Activated CD4-positive, alpha-beta T cell treated with anti-CD3 and anti-CD28 coated beads for 24 hours (primary cell): ENCODE measurements around the gene CARS1.

Experiments
- DNase-seq, 2 donors: peaks; one replicate each; pipeline ENCODE4 v3.0.0-alpha.2; 2020; ENCODE audit warnings: low read depth in 2 of 2

CARS1 gene

GRCh38 chr11:3037945-3038271 is 19.3 kb downstream of the CARS1 start:
- no peak for DNase-seq

GRCh38 chr11:3037040-3037944 is 19.9 kb downstream of the CARS1 start:
- peak in 1 of 2 donors; percentile 39 for DNase-seq

GRCh38 chr11:3036419-3036818 is 20.8 kb downstream of the CARS1 start:
- DNase-seq = no peak

DNA sequence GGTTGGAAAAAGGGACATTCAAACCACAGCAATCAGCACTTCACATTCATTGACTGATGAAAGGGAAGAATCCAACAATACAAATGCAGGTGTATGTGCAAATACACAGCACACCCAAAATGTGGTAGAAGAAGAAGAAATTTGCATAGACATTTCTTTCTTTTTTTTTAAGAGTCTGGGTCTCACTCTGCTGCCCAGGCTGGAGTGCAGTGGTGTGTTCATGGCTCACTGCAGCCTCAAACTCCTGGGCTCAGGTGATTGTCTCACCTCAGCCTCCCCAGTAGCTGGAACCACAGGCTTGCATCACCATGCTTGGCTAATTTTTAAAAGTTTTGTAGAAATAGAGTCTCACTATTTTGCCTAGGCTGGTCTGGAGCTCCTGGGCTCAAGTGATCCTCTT is 21.9 kb downstream of the CARS1 start:
- DNase-seq = no peak

DNA sequence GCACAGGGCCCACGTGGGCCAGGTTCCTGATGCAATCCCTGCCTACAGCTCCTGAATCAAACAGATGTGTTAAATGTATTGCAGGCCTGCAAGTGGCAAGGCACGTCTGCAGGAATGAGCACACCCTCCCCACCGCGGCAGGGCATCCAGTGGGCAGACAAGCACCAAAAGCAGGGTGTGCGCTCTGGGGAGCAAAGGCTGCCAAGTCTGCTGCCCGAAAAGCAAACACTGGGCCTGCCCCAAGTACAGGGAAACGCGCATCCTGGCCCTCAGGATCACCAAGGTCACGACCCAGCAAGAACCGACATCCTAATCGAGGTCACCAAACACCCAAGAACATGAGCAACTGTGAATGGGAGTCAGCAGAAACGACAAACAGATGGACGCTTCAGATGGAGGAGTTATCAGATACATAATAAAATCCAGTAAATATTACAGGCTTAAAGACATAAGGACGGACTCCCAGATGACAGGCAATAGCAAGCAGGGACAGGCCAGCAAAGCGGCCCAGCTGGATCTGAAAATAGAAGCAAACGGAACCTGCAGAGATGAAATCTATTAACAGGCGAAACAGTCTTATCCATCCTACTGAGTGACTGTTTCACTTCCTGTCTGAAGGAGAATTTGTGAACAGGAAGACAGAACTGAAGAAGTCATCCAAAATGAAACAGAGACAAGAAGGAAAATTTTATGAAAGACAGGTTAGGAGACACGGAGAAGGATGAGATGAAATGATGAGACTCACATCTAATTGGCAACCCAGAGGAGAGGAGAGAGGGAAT is 26.7 kb downstream of the CARS1 start:
- no peak for DNase-seq

DNA sequence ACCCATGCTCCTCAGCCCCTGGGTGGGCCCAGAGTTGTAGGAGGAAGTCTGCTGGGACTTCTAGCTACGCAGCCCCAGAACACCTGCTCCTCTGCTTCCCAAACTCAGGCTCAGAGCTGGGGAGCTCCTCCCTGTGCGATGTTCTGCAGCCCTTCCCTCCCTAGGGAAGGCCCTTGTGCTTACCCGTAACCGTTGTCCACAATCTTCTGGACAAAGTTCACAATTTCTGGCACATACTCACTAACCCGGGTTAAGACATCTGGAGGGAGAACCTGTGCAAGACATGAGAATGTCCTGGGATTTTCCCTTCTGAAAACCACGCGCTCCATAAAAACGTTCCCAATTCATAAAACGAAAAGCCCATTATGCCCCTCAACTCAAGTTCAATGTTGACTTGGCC is 28.4 kb downstream of the CARS1 start:
- DNase-seq = no peak

DNA sequence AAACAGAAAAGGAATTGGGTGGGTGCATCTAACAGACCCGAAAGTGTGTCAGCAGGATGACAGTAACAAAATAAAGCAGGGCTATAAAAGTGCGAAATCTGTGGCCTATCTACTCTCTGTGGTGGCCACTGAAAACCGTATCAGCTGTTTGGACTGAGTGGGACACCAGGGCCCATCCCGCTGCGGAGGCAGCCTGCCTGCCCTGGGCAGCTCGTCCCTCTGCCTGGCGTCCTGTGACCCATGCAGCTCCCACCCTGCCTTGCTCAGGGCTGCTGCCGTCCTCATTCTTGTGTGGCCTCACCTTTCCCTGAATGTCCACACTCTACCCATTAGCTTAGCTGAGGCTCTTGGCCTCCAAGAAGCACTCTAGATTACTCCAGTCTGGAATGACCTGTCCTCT is 30.4 kb downstream of the CARS1 start:
- DNase-seq = no peak

GRCh38 chr11:3022982-3023381 is 34.2 kb downstream of the CARS1 start:
- DNase-seq = no peak

DNA sequence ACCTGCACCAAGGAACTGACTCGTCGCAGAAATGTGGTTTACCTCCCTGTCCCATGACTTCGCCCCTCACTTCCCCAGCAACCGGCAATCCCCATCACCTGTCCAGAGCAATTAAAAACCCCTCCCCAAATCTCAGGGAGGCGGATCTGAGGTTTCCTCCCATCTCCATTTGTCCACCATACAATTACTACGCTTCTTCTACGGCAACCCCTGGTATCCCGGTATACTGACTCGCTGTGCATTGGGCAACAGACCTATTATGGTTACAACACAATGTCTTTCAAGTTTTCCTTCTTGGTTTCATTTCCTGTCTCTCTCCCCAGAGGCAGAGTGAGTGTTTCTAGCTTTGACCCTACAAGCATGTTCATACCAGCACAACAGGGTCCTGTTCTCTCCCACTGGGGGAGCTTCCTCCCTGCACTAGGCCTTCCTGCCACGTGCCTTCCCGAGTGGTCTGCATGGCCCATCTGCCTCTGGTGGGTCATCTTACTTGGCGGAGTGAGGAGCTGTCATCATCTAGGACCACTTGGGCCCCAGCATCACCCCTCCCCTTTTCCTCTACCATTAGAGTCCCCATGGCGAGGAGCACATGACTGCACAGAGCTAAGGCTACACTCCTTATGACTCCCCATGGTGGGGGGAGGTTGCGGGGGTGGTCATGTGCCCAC is 34.8 kb downstream of the CARS1 start:
- DNase-seq = no peak

DNA sequence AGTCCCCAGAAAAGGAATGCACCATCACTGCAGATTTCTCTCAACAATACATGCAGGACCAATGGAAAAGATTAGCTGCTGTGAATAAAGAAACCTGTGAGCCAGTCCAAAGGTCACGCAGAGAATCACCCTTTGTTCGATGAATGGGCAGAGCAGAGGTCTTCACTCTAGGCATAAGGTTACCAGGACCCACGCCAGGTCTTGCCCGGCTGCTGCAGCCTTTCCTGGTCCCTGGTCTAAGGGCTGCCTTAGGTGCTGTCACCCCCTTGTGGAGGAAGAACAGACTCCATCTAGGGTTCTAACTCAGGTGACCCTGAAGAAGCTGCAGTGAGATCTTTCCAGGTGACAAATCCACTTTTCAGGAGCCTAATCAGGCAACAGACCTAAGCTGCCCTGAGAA is 36.1 kb downstream of the CARS1 start:
- no peak for DNase-seq

- DNase-seq = no peak
Measured at GRCh38 chr11:3020011-3020410, 37.2 kb downstream of the CARS1 start.

DNA sequence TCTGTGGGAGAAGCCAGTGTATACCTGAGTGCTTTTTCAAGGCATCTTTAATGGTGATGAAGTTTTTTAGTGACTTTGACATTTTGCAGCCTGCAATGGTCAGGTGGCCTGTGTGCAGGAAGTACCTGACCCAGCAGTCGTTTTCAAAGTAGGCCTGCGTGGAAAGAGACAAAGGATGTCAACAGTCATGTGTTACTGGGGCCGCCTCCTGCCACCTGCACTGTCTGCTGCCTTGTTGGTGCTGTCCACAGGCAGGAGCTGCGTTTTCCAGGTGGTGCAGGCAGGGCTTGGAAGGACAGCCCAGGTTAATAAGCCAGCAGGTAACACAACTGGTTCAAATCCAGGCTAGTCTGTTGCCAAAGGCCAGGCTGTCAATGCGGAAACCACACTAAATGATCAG is 38.6 kb downstream of the CARS1 start:
- no peak for DNase-seq

DNA sequence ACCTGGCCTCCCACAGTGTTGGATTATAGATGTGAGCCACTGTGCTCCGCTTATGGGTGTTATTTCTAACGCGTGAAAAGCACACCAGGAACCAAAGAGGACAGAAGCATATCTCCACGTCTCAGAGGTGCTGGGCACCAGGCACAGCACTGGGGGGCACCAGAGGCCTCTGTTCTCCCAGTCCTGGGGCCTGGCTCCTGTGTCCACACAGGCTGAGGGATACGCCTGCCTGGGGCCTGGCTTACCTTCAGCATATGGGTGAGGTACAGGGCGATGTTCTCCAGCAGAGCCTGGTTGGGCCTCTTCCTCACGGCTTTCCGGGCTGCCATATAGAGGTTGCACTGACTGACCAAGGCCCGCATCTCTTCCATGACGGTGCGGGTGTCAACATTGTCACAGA is 40.4 kb downstream of the CARS1 start:
- no peak for DNase-seq

DNA sequence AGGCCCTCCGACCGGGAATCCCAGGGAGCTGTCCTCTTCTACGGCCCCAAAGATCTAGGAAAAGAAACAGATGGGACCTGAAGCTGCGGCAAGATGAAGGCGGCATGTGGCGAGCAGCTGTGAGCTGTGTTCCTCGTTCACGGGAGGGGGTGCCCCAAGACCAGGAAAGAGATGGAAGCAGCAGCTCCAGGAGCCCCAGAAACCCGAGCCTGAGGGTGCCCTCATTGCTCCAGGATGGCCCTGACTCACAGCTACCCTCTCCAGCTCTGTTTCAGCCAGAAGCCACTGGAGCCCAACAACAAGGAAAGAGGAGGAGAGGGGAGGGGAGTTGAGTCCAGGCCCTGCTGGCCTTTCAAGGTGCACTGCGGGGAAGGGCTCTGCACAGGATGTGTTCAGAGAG is 41.4 kb downstream of the CARS1 start:
- no peak for DNase-seq

DNA sequence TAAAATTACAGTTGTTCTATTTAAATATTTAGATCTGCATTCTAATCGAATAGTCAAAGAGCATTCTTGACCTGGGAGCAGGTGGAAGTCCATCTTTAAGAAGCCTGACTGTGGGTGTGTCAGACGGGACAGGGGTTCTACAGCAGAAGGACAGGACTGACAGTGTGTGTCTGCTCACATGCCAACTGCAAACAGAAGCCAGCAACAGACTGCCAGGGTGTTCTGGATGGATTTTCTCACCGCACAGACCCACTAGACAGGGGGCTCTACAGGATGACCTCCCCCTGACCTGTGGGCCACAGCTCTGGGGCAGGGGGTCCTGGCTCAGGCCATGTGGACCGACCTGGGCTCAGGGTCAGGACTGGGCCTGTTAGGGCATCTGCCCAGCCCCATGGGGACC is 42.3 kb downstream of the CARS1 start:
- DNase-seq = no peak

DNA sequence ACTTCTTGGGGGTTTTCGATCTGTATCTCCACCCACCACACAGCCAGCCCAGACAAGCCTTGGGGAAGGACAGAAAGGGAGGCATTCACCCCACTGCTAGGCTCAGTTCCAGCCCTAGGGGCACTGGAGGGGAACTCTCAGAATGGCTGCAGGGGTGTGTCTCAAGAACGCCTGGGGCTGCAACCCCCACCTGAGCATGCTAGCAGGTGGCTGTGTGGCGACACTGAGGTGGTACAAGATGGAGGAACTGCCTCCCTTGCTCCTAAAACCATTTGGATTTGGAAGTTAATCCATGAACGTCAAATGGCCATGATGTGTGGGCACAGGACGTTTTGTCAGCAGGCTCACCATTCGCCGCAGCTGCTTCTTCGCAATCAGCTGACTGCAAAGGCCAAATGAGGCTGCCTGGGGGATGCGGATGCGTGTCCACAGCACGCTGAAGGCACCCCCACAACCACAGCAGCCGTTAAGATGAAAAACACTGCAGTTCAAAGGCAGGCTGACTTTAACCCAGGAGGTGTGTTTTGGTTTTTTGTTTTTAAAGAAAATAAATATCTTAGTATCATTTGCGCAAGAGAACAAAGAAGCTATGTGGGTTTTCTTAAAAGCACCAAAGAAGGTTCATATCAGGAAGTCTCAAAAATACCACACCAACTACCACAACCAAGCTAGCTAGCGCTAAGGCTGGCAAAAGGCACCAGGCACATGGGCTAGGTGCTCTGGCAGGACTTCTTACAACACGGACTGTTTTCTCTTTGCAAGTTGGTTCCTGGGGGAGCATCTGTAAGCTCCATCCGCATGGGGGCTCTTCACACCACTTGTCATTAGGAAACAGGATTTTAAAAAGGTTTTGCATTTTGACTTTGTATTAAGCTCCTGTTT is 42.9 kb downstream of the CARS1 start:
- no peak for DNase-seq

GRCh38 chr11:3011891-3012885 is 45.0 kb downstream of the CARS1 start:
- no peak for DNase-seq

GRCh38 chr11:3010521-3011275 is 46.5 kb downstream of the CARS1 start:
- no peak for DNase-seq

DNA sequence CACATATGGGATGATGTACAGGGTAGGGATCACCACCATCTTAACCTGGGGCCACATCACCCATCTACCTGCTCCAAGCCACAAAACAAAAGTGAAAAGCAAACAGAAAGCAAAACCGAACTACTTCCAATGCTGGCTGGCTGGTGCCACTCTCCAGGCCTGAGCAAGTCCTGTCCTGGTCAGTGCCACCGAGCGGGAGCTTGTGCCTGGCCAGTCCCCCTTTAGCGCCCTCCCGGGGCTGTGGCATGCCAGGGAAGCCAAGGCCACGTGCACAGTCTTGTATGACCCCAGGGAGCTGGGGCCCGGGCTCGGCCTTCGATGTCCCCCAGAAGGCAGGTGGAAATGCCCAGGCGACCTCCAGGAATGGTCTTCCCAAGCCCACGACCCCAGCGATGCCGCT is 47.2 kb downstream of the CARS1 start:
- DNase-seq = no peak

DNA sequence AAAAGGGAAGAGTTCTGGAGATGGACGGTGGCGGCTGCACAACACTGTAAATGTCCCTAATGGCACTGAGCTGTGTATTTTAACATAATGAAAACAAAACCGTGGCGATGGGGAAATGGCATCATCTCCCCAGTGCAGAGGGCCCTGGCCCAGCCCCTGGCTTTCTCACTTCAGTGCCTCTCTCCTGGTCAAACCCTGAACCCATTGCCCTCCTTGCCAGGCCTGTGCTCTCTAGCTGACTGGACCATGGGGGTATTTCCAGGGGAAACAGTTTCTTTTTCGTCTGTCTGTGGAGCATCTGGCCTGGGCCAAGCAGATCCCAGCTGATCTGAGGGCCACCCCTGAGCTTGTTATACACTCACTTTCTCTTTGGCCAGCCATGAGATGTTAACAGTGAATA is 47.7 kb downstream of the CARS1 start:
- no peak for DNase-seq
